Kidney (tissue), 14 donors: ENCODE measurements around the gene TTLL7. TPM values are rescaled to one million over a fixed set of nuclear protein-coding genes. Genes with fewer than 3 reads are reported as not detected.
"Not testable (repeated sequence)": the region's sequence is repeated elsewhere in the genome, so short reads cannot be mapped to it uniquely, and the experiment has no call there.

Experiments
- DNase-seq, 5 donors: peaks; one replicate each; pipeline ENCODE4 v3.0.0-alpha.2; 2013 to 2020
- FAIRE-seq: peaks from 2 replicates; lab custom pipeline; 2012; peaks lifted over from hg19 to GRCh38; lab: Jason Lieb, UNC
- H3K27ac ChIP-seq, 2 donors: one replicate each; pipeline ENCODE4 v1.7.0; 2013; ENCODE audit warnings: low read depth in 2 of 2, low read length in 2 of 2, inconsistent platforms in 1 of 2
- H3K27me3 ChIP-seq: one replicate; pipeline ENCODE4 v1.7.1; 2013; ENCODE audit warnings: low read length, inconsistent platforms; ENCODE audit not compliant: control insufficient read depth, insufficient read depth
- H3K36me3 ChIP-seq, 3 donors: one replicate each; pipeline versions ENCODE4 v1.7.0 to v1.7.1; 2013; ENCODE audit warnings: low read length in 3 of 3, control low read depth in 1 of 3, inconsistent platforms in 1 of 3; ENCODE audit not compliant: insufficient read depth in 3 of 3, control insufficient read depth in 2 of 3
- H3K4me1 ChIP-seq, 3 donors: one replicate each; pipeline versions ENCODE4 v1.7.0 to v1.7.1; 2013; ENCODE audit warnings: low read length in 3 of 3, inconsistent platforms in 1 of 3, low read depth in 1 of 3; ENCODE audit not compliant: control insufficient read depth in 2 of 3, insufficient read depth in 2 of 3
- H3K4me3 ChIP-seq, 3 donors: one replicate each; pipeline versions ENCODE4 v1.7.0 to v1.8.1; 2013; ENCODE audit warnings: low read length in 3 of 3, control low read depth in 1 of 3, inconsistent platforms in 1 of 3
- H3K9ac ChIP-seq, 3 donors: one replicate each; pipeline versions ENCODE4 v1.7.0 to v1.7.1; 2013; ENCODE audit warnings: low read length in 3 of 3, control low read depth in 1 of 3, inconsistent platforms in 1 of 3
- H3K9me3 ChIP-seq, 3 donors: one replicate each; pipeline versions ENCODE4 v1.7.0 to v1.7.1; 2013; ENCODE audit warnings: low read length in 3 of 3, control low read depth in 1 of 3, inconsistent platforms in 1 of 3; ENCODE audit not compliant: control insufficient read depth in 2 of 3, insufficient read depth in 1 of 3
- intact Hi-C: fragments of 100-400 bp; cut with DNase I; formaldehyde crosslinking; loops from one replicate; pipeline ENCODE4 v1.11.1; 2022
- polyA plus RNA-seq: library from polyadenylated mRNA; stranded (reverse); fragments of 350-450 nt; fragmentation: Illumina TruSeq; extraction: RNeasy Lipid Tissue Mini Kit (QIAGEN cat#74804); gene quantifications from one replicate; pipeline ENCODE4 v1.2.3, GENCODE V29; 2014; ENCODE audit warnings: low read depth, low replicate concordance; ENCODE audit not compliant: insufficient read depth
- total RNA-seq: library from RNA; stranded (reverse); fragmentation: NEBNext Ultra II Directional; extraction: Animal tissue kit (Norgen Biotek cat#: 25700); gene quantifications from one replicate; pipeline ENCODE4 v1.2.1, GENCODE V29; 2021
- TF ChIP-seq, protein P1 (sequence below): IDR thresholded peaks from 3 replicates; pipeline ENCODE4 v1.5.1; 2012; ENCODE audit warnings: mild to moderate bottlenecking, moderate library complexity, borderline replicate concordance; ENCODE audit not compliant: insufficient read depth; ENCODE audit errors: extremely low read depth
- donor health status: control.
- donor health status: control.
- donor health status: control.
- donor health status: control.
- donor health status: control.
- donor health status: DM: yes; HTN: yes; CAD: no.
- donor health status: Normal renal cell carcinoma (clear cell type).

TTLL7 gene
- total and polyA plus RNA-seq, 2 donors from 2014 or later, result 2.3 to 7.0 TPM

DNA sequence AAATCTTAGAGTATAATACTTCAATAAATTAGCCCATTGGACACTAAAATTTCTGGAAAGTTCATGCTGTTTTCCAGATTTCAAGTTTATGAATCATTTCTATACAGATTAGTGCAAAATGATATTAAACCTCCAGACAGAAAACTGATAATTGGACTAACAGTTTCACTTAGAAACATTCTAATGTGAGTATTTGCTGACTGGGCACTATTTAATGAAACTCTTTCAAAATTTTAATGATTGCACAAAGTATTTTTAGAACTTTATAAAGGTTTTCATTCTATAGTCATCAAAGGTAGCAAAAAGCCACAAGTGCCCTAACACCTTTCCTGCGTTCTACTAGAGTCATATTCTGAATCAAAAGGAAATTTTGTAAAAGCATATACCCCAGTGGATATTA is 81.0 kb downstream of the TTLL7 start:
- no peak overlapping the region for H3K4me3 ChIP-seq
- intact Hi-C loops, result no loop called here
- H3K27ac ChIP-seq, result no peak overlapping the region
- H3K9ac ChIP-seq, result no peak overlapping the region
- FAIRE-seq (no peak), DNase-seq (no peak)
- H3K9me3 ChIP-seq, result peaks cover 0 to 3% (median 0%) of the 10 kb centered on the region in 3 donors
- H3K4me1 ChIP-seq, result no peaks in the 10 kb centered on the region
- no peaks in the 10 kb centered on the region for H3K36me3 ChIP-seq
- no peaks in the 10 kb centered on the region for H3K27me3 ChIP-seq
- TF ChIP-seq, protein P1, sequence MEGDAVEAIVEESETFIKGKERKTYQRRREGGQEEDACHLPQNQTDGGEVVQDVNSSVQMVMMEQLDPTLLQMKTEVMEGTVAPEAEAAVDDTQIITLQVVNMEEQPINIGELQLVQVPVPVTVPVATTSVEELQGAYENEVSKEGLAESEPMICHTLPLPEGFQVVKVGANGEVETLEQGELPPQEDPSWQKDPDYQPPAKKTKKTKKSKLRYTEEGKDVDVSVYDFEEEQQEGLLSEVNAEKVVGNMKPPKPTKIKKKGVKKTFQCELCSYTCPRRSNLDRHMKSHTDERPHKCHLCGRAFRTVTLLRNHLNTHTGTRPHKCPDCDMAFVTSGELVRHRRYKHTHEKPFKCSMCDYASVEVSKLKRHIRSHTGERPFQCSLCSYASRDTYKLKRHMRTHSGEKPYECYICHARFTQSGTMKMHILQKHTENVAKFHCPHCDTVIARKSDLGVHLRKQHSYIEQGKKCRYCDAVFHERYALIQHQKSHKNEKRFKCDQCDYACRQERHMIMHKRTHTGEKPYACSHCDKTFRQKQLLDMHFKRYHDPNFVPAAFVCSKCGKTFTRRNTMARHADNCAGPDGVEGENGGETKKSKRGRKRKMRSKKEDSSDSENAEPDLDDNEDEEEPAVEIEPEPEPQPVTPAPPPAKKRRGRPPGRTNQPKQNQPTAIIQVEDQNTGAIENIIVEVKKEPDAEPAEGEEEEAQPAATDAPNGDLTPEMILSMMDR, result no peak

DNA sequence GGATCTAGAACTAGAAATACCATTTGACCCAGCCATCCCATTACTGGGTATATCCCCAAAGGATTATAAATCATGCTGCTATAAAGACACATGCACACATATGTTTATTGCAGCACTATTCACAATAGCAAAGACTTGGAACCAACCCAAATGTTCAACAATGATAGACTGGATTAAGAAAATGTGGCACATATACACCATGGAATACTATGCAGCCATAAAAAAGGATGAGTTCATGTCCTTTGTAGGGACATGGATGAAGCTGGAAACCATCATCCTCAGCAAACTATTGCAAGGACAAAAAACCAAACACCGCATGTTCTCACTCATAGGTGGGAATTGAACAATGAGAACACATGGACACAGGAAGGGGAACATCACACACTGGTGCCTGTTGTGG is 82.8 kb downstream of the TTLL7 start:
- not testable (repeated sequence) for FAIRE-seq, DNase-seq

DNA sequence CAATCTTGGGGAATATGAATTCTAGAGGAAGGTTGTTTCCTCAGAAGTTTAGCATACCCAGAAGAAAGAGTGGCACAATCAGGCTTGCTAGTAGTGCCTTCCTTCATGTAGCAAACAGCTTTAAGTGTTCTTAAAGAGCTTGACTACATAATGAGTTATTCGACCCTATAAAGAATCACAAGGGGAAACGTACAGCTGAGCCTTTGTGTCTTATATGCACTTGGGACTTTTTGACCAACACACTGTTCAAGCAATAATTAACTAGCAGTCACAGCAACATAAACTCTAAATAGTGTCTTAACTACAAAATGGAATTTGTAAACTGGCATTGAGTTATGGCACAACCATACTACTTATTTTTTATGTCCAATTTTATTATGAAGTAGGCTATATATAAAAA is 86.1 kb downstream of the TTLL7 start:
- FAIRE-seq (no peak), DNase-seq (peak in 2 of 5 donors; percentile 51)
- Histone ChIP-seq H3K4me1 (no peaks in the 10 kb centered on the region), H3K9me3 (peaks cover 0 to 3% (median 0%) of the 10 kb centered on the region in 3 donors), H3K36me3 (no peaks in the 10 kb centered on the region), H3K4me3 (no peak overlapping the region), H3K27me3 (no peaks in the 10 kb centered on the region), H3K9ac (no peak overlapping the region), H3K27ac (no peak overlapping the region)
- TF ChIP-seq, protein P1, result no peak
- intact Hi-C loops, result no loop called here

More for the DNA sequence above, 82.8 kb downstream of the TTLL7 start:
- H3K9me3 ChIP-seq, H3K36me3 ChIP-seq, H3K4me3 ChIP-seq, H3K9ac ChIP-seq, H3K4me1 ChIP-seq, H3K27ac ChIP-seq, intact Hi-C loops, H3K27me3 ChIP-seq: not testable (repeated sequence)

DNA sequence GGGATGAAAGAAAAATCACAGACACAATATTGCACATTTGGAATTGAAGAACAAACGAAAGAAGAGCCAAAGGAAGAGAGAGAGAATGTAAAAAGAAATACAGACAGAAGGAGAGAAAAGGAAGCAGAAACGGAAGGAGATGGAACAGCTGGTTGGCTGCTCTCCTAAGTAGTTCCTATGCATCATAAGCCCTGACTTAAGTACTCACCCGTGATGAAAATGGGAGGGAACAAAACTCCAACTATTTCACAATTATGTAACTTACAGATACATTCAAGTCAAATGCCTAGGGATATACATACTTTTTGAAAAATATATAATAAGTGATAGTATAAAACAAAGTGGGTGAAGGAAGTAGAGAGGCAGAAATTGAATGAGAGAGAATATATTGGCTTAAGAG is 88.5 kb downstream of the TTLL7 start:
- peaks cover 0 to 3% (median 0%) of the 10 kb centered on the region in 3 donors for H3K9me3 ChIP-seq
- no peak overlapping the region for H3K4me3 ChIP-seq
- no peaks in the 10 kb centered on the region for H3K27me3 ChIP-seq
- no peak overlapping the region for H3K27ac ChIP-seq
- TF ChIP-seq, protein P1, result no peak
- no peaks in the 10 kb centered on the region for H3K36me3 ChIP-seq
- intact Hi-C loops, result no loop called here
- FAIRE-seq, result no peak
- no peak for DNase-seq
- no peak overlapping the region for H3K9ac ChIP-seq
- no peaks in the 10 kb centered on the region for H3K4me1 ChIP-seq
